LNCaP clone FGC (cell line): ENCODE results near the gene TIGD4.
A peak's percentile ranks its signal among the peaks of the same experiment; 100 is the strongest.

Experiments
- DNase-seq: peaks from one replicate; pipeline ENCODE4 v3.0.0-alpha.2; 2011; ENCODE audit warnings: low read depth
- H3K4me3 ChIP-seq: 2 replicates; pipeline ENCODE4 v1.5.1; 2011; ENCODE audit warnings: mild to moderate bottlenecking, low read depth, low read length, control low read depth
- CTCF ChIP-seq: IDR thresholded peaks from 2 replicates; pipeline ENCODE4 v1.5.1; 2012; ENCODE audit warnings: mild to moderate bottlenecking; ENCODE audit not compliant: control insufficient read depth, insufficient read depth; ENCODE audit errors: extremely low read depth

The TIGD4 gene

GRCh38 chr4:152785639-152786615 lies 6.4 kb upstream of the TIGD4 start:
- TF ChIP-seq CTCF: no peak
- no peak overlapping the region for H3K4me3 ChIP-seq
- DNase-seq: no peak

- peak; percentile 45 for DNase-seq
- peak; percentile 46 for TF ChIP-seq CTCF
Observed at GRCh38 chr4:152784490-152785350, 5.2 kb upstream of the TIGD4 start.

GRCh38 chr4:152780267-152780778 lies 793 bp upstream of the TIGD4 start:
- no peak for DNase-seq
- H3K4me3 ChIP-seq: peak overlapping the region; percentile 85
- no peak for TF ChIP-seq CTCF

More at GRCh38 chr4:152784490-152785350, 5.2 kb upstream of the TIGD4 start:
- no peak overlapping the region for H3K4me3 ChIP-seq

DNA sequence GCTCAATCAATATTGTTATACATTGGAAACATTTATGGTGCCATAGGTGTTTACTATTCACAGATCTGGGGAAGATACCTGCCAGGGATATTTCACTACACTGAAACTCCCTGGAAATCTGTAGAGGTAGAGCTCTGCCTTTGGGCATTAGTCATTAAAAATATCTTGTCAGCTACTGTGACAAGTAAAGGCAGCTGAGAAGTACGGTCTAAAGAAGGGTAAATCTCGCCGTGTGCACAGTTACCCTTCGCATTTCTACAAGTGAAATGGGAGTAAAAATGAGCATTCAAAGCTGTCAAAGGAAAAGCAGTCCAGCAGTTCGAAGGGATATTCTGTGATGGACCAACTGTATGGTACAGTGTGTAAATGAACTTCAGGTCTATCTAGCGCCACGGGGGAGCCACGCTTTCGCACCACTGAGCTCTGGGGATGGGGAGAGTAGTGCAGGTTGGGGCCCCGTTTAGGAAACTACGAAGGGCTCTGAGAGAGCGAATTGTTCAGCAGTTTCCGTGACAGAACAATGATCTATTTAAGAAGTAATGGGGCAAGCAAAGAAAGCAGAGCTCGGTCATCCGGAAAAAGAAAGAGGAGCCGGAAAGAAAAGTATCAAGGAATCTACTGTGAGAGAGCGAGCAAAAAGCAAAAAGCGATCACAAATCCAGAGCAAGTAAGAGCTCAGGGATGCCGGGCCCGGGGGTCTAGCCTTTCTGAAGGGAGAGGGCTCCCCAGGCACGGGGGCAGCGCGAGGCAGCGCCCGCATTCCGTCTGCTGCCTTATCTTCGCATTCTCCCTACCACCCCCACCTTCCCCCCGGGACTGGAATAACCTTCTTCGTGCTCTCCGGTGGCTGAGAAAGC lies 646 bp downstream of the TIGD4 start:
- H3K4me3 ChIP-seq: peak overlapping the region; percentile 85
- no peak for TF ChIP-seq CTCF
- no peak for DNase-seq

GRCh38 chr4:152777488-152777887 lies 2.0 kb downstream of the TIGD4 start:
- H3K4me3 ChIP-seq: no peak overlapping the region
- no peak for DNase-seq
- TF ChIP-seq CTCF: no peak

DNA sequence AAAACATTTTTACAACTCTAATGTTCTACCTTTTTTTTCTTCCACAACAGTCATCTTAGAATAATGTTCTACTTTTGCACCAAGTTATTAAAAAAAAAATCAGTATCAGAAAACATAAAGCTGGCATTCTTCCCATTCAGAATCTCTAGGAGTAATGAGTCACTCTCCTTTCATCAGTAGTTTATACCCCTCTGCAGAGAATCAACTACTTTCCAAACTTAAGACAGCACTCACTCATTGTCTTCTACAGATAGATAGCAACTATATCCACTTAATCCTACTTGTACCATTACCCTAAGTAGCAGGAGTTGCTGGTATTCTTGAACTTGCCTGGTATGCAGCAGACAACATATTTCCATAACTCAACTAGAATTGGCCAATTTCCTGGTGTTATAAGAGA lies 3.2 kb downstream of the TIGD4 start:
- TF ChIP-seq CTCF: no peak
- no peak for DNase-seq

More for the DNA sequence above, 3.2 kb downstream of the TIGD4 start:
- no peak overlapping the region for H3K4me3 ChIP-seq
